Ishikawa (cell line): ENCODE results near the gene AIP.

Source experiments
- EGR1 ChIP-seq: IDR thresholded peaks from 2 replicates; pipeline ENCODE4 v1.6.1; 2012
- EP300 ChIP-seq: IDR thresholded peaks from 2 replicates; pipeline ENCODE4 v1.6.1; 2012; ENCODE audit warnings: borderline replicate concordance
- RAD21 ChIP-seq: IDR thresholded peaks from 2 replicates; pipeline ENCODE4 v1.6.1; 2012; ENCODE audit warnings: low read depth
- ZBTB7A ChIP-seq: IDR thresholded peaks from 2 replicates; pipeline ENCODE4 v1.6.1; 2012; ENCODE audit warnings: low read depth
- TF ChIP-seq, protein P1 (sequence below): IDR thresholded peaks from 2 replicates; pipeline ENCODE4 v1.6.1; 2012; ENCODE audit warnings: low read depth, mild to moderate bottlenecking
- TF ChIP-seq, protein P2 (sequence below): IDR thresholded peaks from 2 replicates; pipeline ENCODE4 v1.6.1; 2012

DNA sequence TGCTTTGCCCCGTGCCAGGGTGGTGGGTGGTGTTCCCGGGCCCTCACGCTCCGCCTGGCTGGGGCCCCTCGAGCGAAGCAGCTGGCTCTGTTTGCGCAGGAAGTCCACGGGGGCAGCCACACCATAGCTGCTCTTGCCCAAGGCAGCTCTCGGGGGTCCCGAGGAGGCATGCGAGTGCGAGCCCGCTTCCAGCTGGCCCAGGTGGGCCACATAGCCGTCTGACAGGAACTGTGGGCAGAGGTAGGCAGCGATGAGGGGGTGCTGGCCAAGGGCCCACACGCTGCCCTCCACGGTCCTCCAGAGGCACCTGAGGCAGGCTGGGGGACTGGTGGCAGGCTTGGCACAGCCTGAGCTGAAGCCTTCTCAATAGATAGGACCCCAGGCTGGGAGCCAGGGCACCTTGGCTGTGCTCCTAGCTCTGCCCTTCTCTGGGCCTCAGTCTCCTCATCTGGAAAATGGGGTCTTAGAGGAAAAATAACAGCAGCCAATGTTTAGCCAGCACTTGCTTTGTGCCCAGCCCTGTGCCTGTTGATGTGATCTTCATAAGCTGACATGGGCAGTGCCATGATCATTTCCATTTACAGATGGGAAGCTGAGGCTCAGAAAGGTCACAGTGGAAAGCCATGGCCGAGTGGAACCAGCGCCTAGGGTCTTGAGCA lies 9.4 kb downstream of the AIP start:
- no peak for TF ChIP-seq EP300
- no peak for TF ChIP-seq RAD21
- TF ChIP-seq, protein P1, sequence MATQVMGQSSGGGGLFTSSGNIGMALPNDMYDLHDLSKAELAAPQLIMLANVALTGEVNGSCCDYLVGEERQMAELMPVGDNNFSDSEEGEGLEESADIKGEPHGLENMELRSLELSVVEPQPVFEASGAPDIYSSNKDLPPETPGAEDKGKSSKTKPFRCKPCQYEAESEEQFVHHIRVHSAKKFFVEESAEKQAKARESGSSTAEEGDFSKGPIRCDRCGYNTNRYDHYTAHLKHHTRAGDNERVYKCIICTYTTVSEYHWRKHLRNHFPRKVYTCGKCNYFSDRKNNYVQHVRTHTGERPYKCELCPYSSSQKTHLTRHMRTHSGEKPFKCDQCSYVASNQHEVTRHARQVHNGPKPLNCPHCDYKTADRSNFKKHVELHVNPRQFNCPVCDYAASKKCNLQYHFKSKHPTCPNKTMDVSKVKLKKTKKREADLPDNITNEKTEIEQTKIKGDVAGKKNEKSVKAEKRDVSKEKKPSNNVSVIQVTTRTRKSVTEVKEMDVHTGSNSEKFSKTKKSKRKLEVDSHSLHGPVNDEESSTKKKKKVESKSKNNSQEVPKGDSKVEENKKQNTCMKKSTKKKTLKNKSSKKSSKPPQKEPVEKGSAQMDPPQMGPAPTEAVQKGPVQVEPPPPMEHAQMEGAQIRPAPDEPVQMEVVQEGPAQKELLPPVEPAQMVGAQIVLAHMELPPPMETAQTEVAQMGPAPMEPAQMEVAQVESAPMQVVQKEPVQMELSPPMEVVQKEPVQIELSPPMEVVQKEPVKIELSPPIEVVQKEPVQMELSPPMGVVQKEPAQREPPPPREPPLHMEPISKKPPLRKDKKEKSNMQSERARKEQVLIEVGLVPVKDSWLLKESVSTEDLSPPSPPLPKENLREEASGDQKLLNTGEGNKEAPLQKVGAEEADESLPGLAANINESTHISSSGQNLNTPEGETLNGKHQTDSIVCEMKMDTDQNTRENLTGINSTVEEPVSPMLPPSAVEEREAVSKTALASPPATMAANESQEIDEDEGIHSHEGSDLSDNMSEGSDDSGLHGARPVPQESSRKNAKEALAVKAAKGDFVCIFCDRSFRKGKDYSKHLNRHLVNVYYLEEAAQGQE = no peak
- TF ChIP-seq ZBTB7A = no peak
- TF ChIP-seq EGR1 = no peak
- TF ChIP-seq, protein P2, sequence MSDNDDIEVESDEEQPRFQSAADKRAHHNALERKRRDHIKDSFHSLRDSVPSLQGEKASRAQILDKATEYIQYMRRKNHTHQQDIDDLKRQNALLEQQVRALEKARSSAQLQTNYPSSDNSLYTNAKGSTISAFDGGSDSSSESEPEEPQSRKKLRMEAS = no peak
